NCI-H2196 treated with DMSO at 0.1 percent for 48 hours (cell line): ENCODE results near the gene NUDT22.

Experiments
- DNase-seq: peaks from one replicate; lab custom pipeline; 2025; ENCODE audit not compliant: unreplicated experiment; lab: John Stamatoyannopoulos, UW

NUDT22 gene

GRCh38 chr11:64206457-64207255 lies 19.4 kb upstream of the NUDT22 start, which contains the start of gene FERMT3:
TSS of gene FERMT3 (plus strand) at chr11:64206721. CDS start at chr11:64207365, 644 bp downstream.
- DNase-seq = no peak

- DNase-seq = no peak
Observed at GRCh38 chr11:64207256-64208085, 18.6 kb upstream of the NUDT22 start.

GRCh38 chr11:64208086-64208795 lies 17.8 kb upstream of the NUDT22 start:
- no peak for DNase-seq

DNA sequence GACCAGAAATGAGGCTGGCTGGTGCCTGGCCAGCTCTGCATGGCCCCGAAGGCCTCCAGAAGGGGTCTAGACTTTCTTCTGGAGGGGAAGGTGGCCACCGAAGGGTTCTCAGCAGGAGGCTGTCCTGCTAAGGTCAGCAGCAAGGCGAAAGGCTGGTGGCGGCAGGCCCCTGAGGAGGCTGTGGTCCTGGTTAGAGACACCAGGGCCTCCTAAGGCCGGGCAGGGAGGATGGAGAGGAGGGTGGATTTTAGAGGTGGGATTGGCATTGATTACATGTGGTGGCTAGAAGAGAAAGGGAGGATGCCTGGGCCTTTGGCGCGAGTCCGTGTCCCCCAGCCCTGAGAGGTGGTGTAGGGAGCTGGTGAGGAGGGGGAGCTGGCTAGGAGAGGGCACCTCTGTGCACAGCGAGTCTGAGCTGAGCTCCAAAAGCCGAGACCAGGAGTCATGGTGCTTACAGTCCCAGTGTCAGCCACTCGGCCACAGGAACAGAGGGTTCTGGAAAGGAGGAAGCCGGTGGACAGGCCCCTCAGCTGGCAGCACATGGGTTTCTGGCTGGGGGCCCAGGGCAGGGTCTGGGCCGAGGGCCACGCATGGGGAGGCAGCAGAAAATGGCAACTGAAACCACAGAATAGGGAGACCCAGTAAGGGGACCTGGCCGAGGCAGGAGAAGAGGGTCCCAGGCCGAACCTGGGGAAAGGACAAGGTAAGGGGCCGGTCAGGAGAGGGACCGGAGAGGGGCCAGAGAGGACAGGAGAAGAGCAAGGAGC lies 17.1 kb upstream of the NUDT22 start:
- no peak for DNase-seq

DNA sequence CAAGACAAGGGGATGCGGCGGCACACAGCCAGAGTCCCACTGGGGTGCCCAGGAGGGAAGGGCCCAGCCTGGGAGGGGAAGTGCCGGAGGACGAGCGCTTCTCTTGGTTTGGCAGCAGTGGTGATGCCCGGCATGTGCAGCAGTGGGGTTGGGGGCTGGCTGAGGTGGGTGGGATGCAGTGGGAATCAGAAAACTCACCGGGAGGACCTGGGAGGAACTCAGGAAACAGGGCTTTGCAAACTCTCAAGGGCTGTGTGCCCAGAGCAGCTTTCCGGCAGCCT lies 16.6 kb upstream of the NUDT22 start:
- no peak for DNase-seq

DNA sequence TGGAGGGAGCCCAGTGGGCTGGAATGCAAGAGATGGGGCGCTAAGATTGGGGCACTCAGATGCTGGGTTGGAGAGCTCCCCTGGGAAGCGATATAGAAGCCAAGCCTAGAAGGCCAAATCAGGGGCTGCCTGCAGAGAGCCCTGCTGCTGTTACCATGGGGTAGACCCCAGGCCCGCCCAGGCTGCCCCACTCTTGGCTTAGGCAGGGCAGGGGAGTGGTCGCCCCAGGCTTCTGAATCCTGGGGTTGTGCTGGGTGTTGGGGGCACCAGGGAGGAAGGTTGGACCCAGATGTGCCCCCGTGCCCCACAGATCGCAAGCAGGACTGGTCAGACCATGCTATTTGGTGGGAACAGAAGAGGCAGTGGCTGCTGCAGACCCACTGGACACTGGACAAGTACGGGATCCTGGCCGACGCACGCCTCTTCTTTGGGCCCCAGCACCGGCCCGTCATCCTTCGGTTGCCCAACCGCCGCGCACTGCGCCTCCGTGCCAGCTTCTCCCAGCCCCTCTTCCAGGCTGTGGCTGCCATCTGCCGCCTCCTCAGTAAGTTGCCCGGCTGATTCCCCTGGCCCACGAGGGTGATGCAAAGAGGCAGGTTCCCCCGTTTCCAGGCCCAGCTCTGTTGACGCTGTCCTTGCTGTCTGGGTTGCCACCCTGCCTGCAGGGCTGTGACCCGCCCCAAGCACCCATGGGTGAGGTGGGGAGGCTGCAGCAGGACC lies 15.6 kb upstream of the NUDT22 start:
- no peak for DNase-seq

DNA sequence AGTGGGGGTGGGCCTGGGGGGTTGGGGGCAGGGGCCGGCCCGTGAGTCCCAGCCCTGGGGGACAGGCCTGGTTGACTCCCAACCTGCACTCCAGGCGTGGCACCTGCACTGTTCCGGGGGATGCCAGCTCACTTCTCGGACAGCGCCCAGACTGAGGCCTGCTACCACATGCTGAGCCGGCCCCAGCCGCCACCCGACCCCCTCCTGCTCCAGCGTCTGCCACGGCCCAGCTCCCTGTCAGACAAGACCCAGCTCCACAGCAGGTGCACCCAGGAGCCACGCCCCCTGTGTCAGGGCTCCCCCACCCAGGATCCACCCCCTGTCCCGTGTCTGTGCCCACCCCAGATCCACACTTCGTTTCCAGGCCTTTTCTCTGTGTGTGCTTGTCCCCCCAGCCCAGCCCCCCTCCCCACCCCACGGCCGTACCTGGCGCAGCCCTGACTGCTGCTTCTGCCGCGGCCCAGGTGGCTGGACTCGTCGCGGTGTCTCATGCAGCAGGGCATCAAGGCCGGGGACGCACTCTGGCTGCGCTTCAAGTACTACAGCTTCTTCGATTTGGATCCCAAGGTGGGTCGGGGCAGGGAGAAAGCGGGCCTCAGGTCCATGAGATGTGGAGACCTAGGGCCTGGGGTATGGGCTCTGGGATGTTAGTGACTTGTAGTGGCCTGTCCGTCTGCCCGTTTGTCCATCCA lies 14.7 kb upstream of the NUDT22 start:
- DNase-seq = no peak

DNA sequence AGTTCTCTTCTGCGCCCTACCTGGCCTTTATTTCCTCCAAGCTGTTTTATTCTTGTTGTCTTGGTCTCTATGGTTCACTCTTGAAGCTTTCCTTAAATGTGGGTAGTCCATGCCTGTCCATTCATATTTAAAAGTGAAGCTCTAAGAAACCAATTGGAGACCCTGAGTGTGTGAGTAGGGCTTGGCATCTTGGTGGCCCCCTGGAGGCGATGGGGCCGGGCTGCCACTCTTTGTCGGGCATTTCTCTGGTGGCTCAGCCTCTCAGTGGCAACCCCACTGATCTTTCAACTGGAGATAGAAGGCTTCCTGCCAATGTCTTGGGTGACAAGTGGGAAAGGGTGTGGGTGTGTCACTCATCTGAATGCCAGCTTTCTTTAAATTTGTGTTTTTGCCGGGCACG lies 9.2 kb upstream of the NUDT22 start:
- no peak for DNase-seq

GRCh38 chr11:64218628-64219353 lies 7.3 kb upstream of the NUDT22 start:
- no peak for DNase-seq

GRCh38 chr11:64219354-64219684 lies 6.8 kb upstream of the NUDT22 start:
- no peak for DNase-seq

DNA sequence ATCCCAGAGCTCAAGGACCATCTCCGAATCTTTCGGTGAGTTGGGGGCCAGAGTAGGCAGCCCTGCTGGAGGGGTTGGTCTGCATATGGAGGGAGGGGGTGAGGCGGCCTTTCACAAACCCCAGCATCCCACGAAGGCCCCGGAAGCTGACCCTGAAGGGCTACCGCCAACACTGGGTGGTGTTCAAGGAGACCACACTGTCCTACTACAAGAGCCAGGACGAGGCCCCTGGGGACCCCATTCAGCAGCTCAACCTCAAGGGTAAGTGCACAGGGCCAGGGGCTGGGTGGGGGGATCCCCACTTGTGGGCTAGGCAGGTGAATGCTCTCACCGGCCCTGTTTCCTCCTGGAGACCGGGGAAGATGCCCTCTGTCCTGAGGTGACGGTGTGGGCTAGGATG lies 6.3 kb upstream of the NUDT22 start:
- DNase-seq = no peak

- no peak for DNase-seq
Observed at GRCh38 chr11:64220271-64220670, 5.8 kb upstream of the NUDT22 start.

DNA sequence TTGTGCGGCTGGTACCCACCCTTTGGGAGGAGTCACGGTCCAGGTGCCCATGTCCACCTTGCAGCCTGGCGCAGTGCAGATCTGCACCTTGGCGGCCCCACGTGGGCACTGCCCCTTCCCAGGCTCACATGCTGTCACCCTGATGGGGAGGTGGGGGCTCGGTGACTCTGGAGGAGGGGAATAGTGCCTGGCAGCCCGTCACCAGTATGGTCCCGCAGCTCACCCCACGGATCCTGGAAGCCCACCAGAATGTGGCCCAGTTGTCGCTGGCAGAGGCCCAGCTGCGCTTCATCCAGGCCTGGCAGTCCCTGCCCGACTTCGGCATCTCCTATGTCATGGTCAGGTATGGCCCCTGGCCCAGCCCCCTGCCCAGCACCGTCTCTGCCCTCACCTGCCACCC lies 5.3 kb upstream of the NUDT22 start:
- DNase-seq = no peak

- no peak for DNase-seq
Observed at GRCh38 chr11:64222651-64223000, 3.4 kb upstream of the NUDT22 start.

DNA sequence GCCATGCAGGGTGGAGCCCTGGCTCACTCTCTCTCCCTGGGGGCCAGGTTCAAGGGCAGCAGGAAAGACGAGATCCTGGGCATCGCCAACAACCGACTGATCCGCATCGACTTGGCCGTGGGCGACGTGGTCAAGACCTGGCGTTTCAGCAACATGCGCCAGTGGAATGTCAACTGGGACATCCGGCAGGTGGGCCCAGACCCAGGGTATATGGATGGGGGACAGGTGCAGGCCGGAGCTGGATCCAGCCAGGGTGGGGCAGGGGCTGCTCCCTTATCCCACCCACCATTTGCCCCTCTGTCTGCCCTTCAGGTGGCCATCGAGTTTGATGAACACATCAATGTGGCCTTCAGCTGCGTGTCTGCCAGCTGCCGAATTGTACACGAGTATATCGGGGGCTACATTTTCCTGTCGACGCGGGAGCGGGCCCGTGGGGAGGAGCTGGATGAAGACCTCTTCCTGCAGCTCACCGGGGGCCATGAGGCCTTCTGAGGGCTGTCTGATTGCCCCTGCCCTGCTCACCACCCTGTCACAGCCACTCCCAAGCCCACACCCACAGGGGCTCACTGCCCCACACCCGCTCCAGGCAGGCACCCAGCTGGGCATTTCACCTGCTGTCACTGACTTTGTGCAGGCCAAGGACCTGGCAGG lies 2.9 kb upstream of the NUDT22 start:
- no peak for DNase-seq

- no peak for DNase-seq
Observed at GRCh38 chr11:64224151-64224890, 1.8 kb upstream of the NUDT22 start.

DNA sequence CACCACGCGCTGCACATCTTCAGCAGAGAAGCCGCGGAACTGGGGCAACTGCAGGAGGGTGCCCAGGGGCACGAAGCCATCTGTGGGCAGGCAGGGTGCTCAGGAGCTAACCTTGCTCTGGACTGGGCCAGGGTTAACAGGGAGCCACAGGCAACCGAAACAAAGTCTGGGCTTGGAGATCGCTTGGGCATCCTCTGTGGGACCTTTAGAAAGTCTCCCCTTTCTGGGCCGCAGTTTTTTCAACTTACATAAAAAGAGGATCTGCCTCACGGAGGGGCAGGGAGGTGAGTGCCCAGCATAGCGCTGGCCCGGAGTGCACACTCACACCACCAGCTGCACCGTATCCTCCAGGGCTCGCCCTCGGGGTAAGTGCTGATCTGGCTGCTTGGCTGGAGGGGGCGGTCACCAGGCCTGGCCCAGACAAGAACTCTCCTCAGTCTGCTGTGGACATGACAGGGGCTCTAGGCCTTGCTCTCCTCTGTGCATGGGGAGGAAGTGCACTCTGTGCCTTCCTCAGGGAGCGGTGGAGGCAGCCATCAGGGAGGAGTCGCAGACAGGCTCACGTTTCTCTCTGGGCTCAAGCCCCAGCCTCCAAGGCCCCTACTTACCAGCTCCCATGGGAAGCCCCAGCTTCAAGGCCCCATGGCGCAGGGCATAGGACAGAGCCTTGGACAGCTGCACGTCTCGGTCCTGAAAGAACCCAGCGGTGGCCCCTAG lies 1.0 kb upstream of the NUDT22 start:
- no peak for DNase-seq
